ENCODE data around the gene GGTLC2.

- no peak for TF ChIP-seq POLR2A (IDR thresholded peaks at IDR 0.05)
- TF ChIP-seq CTCF (IDR thresholded peaks at IDR 0.05) = no peak
These were observed 38.6 kb downstream of the GGTLC2 start for GRCh38 chr22:22682807-22683667.

Data from heart left ventricle (tissue), 13 donors.